AG08395 (cell line): ENCODE data around the gene LRRC49.
"Not testable (repeated sequence)": the region's sequence is repeated elsewhere in the genome, so short reads cannot be mapped to it uniquely, and the experiment has no call there.

Experiments used
- DNase-seq: peaks from one replicate; pipeline ENCODE4 v3.0.0; 2012; ENCODE audit warnings: mixed read lengths, low spot score

The LRRC49 gene, protein sequence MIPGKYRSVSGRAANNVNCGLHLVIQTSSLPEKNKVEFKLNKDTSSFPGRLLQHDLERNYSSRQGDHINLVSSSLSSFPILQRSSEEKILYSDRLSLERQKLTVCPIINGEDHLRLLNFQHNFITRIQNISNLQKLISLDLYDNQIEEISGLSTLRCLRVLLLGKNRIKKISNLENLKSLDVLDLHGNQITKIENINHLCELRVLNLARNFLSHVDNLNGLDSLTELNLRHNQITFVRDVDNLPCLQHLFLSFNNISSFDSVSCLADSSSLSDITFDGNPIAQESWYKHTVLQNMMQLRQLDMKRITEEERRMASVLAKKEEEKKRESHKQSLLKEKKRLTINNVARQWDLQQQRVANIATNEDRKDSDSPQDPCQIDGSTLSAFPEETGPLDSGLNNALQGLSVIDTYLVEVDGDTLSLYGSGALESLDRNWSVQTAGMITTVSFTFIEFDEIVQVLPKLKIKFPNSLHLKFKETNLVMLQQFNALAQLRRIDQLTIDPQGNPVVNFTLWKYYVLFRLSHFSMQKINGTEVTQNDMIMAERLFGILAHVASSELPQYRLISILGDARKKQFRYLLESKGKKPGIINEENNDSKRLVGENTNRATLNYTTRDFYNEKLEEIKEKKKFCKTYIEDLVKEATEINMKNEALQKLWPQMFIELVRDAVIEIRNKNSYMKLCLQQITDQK

DNA sequence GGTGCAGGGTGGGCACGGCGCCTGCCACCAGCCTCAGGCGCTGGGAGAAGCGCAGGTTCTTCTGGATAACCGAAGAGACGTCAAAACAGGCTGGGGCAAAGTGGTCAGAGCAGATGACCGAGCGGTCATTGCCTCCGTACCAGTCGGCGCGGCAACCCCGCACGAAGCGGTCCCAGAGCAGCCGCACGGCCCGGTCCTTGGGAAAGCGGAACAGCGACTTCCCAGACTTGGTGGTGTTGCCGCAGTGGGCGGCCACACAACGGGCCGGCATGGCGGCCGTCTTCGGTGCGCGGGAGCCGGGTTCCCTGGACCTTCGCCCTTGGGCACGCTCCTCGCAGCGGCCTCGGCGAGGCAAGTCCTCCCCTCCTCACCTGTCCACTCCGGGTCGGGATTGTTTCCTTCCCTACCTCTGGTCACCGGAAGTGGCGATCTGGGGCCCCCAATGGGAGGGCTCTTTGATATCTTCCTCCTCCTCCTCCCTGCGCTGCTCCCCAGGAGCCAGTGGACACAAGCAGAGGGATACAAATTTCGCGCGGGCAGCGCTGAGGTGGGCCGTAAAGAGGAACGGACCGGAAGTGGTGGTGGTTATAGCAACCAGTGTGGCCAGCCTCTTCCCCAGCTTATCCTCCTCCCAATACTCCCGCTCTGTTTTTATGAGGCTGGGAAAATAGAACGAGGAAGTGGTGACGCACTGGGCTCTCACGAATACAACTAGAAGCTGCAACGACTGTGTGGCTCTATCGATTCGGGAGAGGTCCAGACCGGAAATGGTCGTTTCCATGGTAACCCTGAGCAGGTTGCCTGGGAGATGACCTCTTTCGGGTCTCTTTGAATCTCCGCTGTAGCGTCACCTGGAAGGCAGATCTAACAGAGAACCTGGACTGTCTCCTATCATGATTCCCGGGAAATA lies at the start of gene LRRC49, which contains the start of gene THAP10:
Gene LRRC49, plus strand, starts transcription at position 825 of the 910 bp plus-strand sequence. Its CDS starts 69 bp downstream, at position 894.
Gene THAP10, minus strand, starts transcription at position 432 of the 910 bp plus-strand sequence. Its CDS starts 161 bp downstream, at position 271.
- peak; percentile 91 for DNase-seq

DNA sequence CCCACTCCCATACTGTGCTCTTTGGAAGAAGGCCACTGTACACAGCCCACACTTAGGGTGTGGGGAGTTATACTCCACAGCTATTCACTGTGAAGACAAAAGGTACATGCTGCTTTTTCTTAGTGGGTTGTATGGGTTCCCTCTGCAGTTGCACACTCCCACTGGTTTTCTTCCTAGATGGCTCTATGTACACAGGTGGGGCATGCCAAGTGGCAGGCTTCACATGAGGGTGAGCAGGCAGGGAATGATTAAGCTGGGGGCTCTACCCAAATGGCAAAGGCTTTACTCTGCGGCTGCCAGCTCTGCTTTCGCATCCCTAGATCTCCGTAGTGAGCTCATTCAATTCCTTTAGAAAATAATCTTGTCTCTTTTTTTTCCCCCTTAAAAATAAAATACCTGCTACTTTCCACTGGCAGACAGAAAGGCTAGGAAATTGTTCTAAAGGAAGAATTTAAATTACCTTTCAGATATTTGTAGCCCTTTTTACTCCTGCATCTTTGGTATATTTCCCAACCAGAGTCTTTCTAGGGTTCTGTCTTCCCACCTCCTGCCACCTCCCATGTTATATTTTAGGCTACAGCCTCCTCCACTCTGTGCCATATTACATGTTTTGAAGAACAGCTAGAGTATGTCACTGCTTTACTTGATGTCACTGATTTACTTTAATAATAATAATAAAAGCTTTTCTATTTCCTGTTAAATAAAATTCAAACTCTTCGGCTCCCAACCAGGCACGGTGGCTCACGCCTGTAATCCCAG lies 46.8 kb upstream of the LRRC49 start:
- no peak for DNase-seq

DNA sequence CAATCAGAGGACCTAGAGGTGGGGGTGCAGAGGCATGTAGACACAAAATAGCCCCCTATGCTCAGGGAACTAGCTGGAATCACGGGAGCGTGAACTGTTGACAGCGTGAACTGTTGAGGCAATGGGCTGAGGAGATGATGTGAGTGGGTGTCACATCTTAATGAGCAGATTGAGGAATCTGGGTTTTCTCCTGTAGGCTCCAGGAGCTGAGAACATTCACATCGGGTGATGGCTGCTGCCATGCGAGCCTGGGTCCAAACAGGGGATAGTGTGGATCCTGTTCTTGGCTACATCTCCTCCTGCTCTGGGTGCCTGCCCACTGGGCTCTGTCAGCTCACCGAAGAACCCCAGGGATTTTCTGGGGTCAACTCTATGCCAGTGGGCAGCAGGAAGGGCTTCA lies 40.7 kb upstream of the LRRC49 start:
- DNase-seq, result no peak

DNA sequence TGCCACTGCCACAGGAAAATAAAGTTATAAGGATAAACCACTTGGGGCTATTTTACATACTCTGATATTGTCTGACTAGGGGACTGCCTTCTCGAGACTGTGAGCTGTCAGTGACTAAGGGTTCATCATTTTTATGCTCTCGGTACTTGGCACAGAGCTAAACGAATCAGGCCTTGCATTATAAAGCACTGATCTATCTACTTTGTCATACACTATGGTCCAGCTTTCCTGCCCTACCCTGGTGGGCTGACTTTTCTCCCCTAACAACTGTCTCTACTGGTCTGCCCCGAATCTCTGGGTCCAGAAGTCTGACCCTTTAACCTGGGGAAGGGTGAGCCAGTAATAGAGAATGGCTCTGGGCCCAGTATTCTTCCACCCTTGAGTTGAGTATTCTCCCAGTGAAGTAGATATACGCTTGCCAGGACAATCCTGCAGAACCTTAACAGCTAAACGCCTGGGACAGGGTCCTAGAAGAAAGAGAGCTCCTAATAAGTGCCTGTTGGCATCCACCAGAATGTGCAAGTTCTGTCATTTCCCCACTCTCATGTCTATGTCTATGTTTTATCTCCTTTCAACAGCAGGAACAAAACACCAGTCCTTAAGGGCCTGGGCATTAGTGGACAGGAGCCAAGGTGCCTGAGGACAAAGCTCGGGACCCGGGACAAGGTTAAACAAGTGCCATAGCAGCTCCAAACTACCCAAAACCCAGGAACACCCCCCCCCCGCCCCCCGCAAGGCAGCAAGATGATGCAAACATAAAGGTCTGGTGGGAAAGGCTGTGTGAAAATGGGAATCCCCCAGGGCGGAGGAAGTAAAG lies 39.9 kb upstream of the LRRC49 start:
- DNase-seq, result peak; percentile 76

DNA sequence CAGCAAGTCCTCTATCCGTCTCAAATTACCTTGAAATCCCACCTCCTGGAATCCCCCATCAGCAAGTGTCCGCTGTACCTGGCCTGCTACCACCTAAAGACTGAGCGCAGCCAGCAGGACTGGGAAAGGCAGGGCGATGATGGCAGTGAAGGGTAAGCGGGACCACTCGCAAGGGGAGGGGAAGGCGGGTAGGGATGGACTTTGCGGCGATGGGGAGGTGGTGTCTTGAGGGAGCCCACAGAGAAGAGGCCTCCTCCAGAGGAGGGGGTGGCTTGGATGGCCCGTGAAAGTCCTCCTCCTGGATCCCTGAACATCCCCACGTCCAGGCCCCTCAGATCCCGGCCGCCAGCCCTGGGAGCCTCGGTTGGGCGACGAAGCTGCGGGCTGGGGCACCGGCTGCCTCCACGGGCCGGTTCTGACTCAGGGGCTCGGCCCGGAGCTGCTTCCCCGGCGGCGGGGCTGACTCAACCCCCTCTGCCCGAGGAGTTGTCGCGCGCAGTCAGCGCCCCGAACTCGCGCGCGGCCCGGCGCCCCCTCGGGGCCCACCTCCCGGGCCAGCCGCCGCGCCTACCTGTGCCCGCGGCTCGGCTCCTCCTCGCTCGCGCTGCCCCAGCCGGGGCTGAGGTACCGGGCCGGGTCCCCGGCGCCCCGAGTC lies 39.2 kb upstream of the LRRC49 start:
- DNase-seq, result peak; percentile 53

DNA sequence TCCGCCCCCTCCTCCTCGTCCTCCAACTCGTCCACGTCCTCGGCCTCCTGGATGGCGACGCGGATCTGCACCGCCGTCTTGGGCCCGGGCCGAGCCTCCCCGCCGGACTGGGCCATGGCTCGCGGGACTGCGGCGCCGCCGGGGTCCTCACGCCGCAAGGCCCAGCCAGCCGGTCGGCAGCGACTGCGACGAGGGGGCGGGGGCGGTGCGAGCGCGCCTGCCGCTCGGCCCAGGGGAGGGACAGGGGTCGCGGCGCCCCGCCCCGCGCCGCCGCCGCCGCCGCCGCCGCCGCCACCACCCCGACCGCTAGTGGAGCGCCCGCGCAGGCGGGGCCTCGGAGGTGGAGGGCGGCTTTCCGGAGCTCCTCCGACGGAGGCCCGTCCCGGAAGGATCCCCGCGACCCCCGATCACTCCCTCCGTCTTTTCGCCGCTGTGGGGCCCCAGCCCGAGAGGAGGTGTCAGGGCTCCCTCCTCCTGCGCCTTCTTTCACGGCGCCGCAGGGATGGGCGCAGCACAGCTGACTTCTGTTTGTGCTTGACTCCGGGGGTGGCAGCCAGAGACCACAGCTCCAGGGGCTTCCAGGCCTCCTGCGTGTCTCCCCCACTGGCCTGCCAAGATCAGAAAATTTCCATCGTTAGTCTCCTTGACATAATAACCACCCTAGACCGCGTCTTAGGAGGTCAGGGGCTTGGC lies 38.5 kb upstream of the LRRC49 start, which contains the start of gene LARP6:
Gene LARP6, minus strand, starts transcription at position 185 of the 693 bp plus-strand sequence. Its CDS starts 69 bp downstream, at position 116.
- DNase-seq, result peak; percentile 65

DNA sequence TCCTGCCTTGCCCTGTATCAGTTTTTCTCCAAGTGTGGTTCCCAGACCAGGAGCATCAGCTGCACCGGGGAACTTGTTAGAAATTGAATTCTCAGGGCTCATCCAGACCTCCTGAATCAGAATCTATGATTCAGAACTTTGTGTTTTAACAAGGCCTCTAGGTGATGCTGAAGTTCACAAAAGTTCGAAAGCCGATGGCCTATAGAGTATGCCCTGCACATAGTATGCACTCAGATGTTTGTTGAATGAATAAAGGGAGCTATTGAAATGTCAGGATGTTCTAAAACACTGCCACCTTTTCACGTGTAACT lies 38.0 kb upstream of the LRRC49 start:
- peak; percentile 28 for DNase-seq

DNA sequence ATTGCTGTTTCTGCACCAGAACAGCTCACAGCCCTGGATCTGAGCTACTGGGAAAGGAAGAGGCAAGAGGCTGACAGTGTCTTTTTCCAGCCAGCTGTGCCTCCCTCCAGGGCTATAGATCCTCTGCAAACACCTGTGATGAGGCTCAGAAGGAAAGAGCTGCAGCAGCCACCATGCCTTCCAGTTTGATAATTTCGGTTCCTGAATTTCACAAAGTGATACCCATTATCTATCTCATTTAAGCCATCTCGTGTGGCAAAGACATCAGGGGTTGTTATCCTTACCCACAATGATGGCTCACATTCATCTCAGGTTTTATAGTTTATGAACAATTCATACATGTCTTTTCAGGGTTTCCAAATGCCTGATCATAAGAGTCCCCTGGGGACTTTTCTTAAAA lies 36.9 kb upstream of the LRRC49 start:
- DNase-seq, result no peak

DNA sequence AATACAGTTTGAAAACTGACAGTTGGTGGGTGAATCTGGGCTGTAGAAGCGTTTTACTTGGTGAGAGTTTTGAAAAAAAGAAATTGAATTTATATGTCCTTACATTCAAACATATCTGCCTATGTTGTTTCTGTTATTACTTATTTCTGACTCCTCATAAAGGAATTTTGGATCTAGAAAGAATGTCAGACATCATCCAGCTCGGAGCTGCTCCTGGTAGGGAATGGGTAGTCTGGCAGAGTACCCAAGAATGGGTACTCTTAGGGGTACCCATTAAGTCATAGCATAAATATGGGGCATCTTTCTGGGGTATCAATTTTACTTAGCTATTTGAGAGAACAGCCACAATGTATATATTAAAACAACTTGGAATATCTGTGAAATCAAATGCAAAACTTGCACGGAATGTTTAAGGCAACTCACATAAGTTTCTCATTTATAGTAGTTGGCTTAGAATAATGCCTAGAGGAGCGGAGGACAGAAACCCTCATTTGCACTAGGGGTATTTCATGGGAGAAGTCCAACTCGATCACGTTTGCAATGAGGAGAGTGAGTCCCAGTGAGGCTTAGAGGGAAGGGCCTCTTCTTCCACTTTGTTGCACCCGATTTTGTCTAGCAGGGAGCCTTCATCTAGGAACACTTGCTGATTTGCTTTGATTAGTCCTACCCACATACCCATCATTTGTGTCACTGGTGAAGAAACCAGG lies 36.3 kb upstream of the LRRC49 start:
- peak; percentile 26 for DNase-seq

DNA sequence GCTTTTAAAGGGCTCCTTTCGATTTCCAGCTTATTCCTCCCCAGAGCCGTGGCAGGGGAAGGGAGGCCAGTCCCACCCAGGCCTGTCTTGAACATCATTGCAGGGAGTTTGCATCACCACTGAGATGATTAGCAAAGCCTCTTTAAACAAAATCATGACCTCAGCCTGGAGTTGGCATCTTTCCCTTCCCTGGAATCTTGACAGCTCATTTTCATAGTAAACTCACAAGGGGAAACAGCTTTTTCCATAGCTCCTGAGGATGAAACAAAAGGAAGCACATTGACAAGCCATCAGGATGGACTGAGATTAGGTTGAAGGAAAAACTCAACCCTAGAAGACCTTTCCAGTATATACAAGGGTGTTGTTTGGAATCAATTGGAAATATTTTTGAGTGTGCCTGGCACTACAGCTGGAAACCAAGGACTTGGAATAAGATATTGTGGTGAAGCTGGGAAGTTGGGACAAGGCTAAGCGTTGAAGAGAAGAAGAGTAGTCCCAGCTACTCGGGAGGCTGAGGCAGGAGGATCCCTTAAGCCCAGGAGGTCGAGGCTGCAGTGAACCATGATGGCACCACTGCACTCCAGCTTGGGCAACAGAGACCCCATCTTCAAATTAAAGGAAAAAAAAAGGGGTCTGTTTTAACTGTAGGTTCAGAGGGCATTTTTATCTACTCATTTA lies 35.6 kb upstream of the LRRC49 start:
- peak; percentile 93 for DNase-seq

DNA sequence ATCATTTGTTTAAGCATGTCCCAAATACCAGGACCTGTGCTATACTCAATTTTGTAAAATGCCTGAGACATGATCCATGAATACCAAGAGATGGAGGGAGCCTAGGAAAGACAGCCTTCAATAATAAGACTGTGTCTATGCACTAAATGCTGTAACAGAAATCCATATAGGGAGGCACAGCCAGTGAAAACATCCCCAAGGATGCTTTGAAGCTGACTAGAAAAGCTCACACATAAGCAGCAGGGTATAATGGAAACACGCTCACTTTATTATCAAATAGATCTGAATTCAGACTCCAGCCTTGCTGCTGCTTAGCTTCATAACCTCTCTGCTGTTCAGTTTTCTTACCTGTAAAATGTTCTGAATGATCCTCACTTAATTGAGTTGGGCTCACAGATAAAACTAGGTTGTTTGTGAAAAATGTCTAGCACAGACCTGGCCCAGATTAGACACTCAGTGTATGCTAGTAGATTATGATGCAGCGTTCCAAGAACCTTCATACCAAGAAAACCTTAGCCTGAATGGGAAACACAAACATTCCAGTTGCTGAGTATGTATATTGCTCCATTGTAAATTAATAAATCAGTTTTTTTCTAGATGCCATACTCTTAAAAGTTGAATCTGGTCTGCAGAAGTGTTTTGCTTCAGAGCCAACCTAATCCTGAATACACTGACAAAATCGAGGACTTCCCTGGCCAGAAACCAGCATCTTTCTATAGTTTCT lies 34.9 kb upstream of the LRRC49 start:
- DNase-seq, result no peak

DNA sequence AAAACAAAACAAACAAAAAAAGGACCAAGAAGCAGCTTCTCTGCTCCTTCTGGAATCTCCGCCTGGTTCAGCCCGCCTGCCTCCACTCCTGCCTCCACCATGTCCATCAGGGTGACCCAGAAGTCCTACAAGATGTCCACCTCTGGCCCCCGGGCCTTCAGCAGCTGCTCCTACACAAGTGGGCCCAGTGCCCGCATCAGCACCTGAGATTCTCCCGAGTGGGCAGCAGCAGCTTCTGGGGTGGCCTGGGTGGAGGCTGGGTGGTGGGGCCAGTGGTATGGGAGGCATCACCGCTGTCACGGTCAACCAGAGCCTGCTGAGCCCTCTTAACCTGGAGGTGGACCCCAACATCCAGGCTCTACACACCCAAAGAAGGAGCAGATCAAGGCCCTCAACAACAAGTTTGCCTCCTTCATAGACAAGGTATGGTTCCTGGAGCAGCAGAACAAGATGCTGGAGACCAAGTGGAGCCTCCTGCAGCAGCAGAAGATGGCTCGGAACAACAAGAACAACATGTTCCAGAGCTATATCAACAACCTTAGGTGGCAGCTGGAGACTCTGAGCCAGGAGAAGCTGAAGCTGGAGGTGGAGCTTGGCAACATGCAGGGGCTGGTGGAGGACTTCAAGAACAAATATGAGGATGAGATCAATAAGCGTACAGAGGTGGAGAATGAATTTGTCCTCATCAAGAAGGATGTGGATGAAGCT lies 33.9 kb upstream of the LRRC49 start:
- DNase-seq, result not testable (repeated sequence)

DNA sequence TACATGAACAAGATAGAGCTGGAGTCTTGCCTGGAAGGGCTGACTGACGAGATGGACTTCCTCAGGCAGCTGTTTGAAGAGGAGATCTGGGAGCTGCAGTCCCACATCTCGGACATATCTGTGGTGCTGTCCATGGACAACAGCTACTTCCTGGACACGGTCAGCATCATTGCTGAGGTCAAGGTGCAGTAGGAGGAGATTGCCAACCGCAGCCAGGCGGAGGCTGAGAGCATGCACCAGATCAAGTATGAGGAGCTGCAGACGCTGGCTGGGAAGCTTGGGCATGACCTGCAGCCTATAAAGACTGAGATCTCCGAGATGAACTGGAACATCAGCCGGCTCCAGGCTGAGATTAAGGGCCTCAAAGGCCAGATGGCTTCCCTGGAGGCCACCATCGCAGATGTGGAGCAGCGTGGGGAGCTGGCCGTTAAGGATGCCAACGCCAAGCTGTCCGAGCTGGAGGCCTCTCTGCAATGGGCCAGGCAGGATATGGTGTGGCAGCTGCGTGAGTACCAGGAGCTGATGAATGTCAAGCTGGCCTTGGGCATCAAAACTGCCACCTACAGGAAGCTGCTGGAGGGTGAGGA lies 33.2 kb upstream of the LRRC49 start:
- no peak for DNase-seq

DNA sequence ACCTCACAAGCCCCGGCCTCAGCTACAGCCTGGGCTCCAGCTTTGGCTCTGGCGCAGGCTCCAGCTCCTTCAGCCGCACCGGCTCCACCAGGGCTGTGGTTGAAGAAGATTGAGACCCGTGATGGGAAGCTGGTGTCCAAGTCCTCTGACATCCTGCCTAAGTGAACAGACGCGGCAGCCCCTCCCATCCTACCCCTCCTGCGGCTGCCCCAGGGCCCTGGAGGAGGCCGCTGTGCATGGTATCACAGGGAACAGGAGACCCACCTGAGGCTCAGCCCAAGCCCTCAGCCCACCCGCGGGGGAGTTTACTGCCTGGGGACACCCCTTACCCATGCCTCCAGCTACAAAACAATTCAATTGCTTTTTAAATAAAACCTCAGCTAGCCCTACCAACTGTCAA lies 32.6 kb upstream of the LRRC49 start:
- DNase-seq, result no peak

DNA sequence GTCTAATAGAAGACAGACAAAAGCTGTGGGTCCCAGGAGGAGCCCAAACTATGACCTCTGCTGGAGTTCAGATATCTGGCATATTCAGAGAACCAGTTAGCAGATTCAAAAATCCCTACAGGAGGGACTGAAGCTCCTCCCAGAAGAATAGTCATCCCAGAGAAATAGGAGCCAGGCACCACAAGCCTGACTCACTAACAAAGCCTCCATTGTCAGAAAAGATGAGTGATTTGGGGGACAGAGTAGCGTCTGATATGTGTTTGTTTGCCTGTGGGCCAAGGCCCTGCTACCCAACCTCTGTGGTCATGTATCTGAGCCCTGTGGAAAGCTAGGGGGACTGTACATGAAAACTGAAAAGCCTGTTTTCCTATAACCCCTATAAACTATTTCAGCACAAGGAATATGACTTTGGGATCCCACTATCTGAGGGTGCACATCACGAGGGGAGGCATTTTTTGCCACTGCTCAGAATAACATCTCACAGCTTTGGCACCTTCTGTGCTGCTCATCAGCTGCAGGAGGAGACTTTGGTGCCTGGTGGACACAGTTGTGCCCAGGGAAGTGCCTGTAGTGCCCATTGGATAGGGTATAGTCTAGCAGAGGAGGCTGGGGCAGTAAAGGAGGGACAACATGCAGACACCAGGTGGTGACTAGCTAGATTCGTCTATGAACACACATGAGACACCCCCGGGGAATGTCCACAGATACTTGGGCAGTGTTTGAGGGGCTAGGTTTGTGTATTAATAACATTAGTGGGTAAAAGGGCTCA lies 29.0 kb upstream of the LRRC49 start:
- DNase-seq, result peak; percentile 86
